Stimulated activated CD4-positive, alpha-beta T cell treated with anti-CD3 and anti-CD28 coated beads, Interleukin-12 subunit alpha, Interleukin-12 subunit beta, amount 100 ng/mL, for 48 hours (primary cell): Measurements from ENCODE around the gene MPDZ.

Experiments used
- DNase-seq, 3 donors: peaks; one replicate each; pipeline ENCODE4 v3.0.0-alpha.2; 2020; ENCODE audit warnings: low read depth in 2 of 3, low spot score in 1 of 3

MPDZ gene

GRCh38 chr9:13083963-13084528 lies 195.4 kb downstream of the MPDZ start:
- DNase-seq: no peak

- no peak for DNase-seq
Observed at GRCh38 chr9:13083366-13083765, 196.1 kb downstream of the MPDZ start.

DNA sequence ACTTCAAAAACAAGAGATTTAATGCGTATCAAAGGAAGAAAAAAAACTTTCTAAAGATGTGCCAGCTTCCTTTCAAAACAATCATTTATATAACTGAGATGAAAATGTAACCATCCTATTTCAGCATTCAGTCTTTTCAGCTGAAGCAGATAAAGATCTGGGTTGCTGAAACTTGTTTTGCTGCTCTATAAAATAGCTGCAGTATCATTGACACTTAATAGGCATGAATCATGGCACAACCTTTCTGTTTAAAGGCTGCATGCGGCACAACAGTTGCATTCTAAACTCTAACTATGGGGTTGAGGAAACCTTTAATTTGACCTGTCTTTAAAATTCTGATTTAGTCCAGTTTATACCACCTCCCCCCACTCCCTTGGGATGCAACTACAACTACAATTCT lies 196.7 kb downstream of the MPDZ start:
- DNase-seq: no peak

GRCh38 chr9:13078164-13078563 lies 201.3 kb downstream of the MPDZ start:
- DNase-seq: no peak

DNA sequence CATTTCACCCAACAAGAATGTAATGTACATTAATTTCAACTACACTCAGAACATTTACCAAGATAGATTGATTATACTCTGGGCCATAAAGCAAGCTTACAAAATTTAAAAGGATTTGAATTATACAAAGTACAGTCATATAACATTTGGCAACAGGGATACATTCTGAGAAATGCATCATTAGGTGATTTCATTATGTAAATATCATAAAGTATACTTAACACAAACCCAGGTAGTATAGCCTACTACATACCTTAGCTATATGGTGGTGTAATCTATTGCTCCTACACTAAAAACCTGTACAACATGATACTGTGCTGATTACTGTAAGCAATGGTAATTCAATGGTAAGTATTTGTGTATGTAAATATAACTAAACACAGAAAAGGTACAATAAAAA lies 202.9 kb downstream of the MPDZ start:
- DNase-seq: no peak

GRCh38 chr9:13071921-13072320 lies 207.6 kb downstream of the MPDZ start:
- DNase-seq: no peak

DNA sequence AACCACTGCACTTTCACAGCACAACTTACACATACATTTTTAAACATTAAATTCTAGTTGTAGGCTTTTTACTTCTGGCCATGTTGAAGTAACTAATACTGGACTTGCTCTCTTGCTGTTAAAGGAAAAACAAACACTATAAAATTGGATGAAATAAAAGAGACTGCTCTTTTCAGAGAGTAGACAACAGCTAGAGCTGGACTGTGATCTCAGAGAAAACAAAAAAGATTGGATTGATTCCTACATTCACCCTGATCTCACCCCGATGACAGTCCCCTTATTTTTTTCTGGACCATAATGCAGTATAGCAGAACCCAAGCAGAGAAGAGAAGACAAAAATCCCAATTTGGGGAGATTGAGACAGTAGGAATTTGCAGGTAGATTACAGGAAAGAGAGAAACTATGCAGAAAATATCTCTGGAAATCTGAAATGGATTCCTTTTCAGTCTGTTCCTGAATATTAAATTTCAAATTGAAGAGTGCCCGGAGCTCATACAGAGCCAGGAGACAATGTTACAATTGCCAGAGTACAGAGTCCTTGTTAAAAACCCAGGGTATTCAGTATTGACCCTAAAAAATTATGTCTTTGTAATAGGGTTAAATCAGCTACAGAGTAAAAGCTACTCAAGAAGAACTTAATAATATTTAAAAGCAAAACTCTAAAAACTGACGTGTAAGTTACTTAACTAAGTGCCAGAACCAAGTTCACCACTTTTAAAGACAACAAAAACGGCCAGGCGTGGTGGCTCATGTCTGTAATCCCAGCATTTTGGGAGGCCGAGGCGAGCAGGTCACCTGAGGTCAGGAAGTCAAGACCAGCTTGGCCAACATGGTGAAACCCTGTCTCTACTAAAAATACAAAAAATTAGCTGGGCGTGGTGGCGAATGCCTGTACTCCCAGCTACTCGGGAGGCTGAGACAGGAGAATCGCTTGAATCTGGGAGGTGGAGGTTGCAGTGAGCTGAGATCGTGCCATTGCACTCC lies 208.6 kb downstream of the MPDZ start:
- no peak for DNase-seq

- DNase-seq: no peak
Observed at GRCh38 chr9:13069498-13069897, 210.0 kb downstream of the MPDZ start.

DNA sequence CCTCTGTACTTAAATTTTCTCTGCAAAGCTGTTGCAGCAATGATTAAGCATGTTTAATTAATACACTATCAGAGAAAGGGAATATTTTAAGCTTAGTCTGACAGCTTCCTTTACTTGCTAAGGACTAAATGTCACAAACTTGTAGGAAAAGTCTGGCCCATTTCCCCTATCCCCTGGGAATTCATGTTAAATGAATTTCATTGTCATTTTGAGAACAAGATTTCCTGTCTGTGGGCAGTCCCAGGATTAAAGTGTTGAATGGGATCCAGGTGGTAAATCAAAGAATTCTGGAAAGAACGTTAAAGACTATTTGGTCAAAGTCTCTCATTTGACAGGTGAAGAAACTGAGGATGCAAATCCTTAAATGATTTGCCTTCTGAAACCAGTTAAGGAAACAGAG lies 214.8 kb downstream of the MPDZ start:
- no peak for DNase-seq

DNA sequence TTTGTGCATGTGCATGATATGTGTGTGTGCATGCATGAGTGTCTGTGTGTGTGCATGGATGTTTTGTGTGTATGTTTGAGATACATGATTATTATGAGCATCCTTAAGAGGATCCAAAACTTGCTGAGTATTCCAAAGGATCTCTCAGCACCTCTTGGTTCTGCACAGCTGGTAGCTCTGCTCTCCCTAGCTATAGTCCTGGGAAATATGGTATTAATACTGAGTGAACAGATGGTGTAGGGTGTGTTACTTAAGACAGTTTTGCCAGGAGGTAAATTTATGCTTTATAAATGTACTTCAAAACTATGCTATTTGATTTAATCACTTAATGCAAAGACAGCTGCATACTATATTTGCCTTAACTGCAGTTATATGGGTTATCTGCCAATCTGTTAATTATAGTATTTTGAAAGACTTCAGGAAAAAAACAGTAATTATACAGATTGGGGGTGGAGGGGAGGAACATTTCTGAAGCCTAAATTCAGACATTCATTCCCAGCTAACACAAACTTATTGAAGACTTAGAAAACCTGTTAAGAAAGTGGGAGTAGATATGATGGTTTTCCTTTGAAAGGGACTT lies 215.5 kb downstream of the MPDZ start:
- no peak for DNase-seq

DNA sequence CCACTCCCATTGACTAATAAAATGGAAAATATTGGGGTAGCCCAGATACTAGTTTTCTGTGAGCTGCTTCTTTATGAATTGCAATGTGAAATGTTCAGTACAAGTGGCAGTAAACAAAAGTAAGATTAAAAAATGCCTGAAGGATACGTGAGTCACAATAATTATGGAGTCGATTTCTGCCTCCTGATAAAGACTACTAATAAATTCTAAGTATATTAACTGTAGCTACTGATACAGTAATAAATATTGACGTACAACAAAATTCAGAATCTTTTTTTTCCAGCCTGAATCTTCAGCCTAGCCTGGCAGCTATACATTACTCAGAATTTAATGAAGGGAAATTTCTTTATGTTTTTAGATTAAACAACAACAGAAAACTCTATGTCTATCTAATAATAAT lies 218.1 kb downstream of the MPDZ start:
- DNase-seq: no peak
